Neuronal stem cell (in vitro differentiated cells): ENCODE results near the gene DCUN1D2.
"Not testable (repeated sequence)": the region's sequence is repeated elsewhere in the genome, so short reads cannot be mapped to it uniquely, and the experiment has no call there.

Experiments used
- DNase-seq: peaks from one replicate; pipeline ENCODE4 v3.0.0-alpha.2; 2013; ENCODE audit warnings: low spot score
- H2AFZ ChIP-seq: one replicate; pipeline ENCODE4 v1.6.1; 2013; ENCODE audit warnings: mild to moderate bottlenecking, low read length, inconsistent platforms
- H2AK5ac ChIP-seq: 2 replicates; pipeline ENCODE4 v1.6.1; 2013; ENCODE audit warnings: low read depth, mild to moderate bottlenecking, inconsistent platforms, low read length, moderate library complexity, mixed read lengths
- H2BK120ac ChIP-seq: 2 replicates; pipeline ENCODE4 v1.6.1; 2013; ENCODE audit warnings: low read depth, mild to moderate bottlenecking, inconsistent platforms, low read length, moderate library complexity, mixed read lengths
- H2BK12ac ChIP-seq: one replicate; pipeline ENCODE4 v1.6.1; 2013; ENCODE audit warnings: low read length, inconsistent platforms
- H2BK15ac ChIP-seq: 2 replicates; pipeline ENCODE4 v1.6.1; 2013; ENCODE audit warnings: mild to moderate bottlenecking, low read length, inconsistent platforms, mixed read lengths
- H2BK5ac ChIP-seq: one replicate; pipeline ENCODE4 v1.6.1; 2013; ENCODE audit warnings: inconsistent platforms, mild to moderate bottlenecking, low read length, moderate library complexity
- H3K14ac ChIP-seq: one replicate; pipeline ENCODE4 v1.6.1; 2013; ENCODE audit warnings: low read length, inconsistent platforms
- H3K18ac ChIP-seq: 2 replicates; pipeline ENCODE4 v1.6.1; 2013; ENCODE audit warnings: low read length, inconsistent platforms
- H3K23ac ChIP-seq: 2 replicates; pipeline ENCODE4 v1.6.1; 2013; ENCODE audit warnings: low read depth, mild to moderate bottlenecking, mixed read lengths, low read length, inconsistent platforms; ENCODE audit not compliant: poor library complexity
- H3K27ac ChIP-seq: replicated peaks from 3 replicates; pipeline ENCODE4 v1.5.1; 2013; ENCODE audit warnings: low read length, inconsistent platforms
- H3K27me3 ChIP-seq, 3 experiments: 2 replicates each; pipeline ENCODE4 v1.6.1; 2013; ENCODE audit warnings: low read length in 3 of 3, mild to moderate bottlenecking in 2 of 3, inconsistent platforms in 1 of 3, low read depth in 1 of 3, mixed read lengths in 1 of 3, moderate library complexity in 1 of 3; ENCODE audit not compliant: control insufficient read depth in 3 of 3, insufficient read depth in 3 of 3
- H3K36me3 ChIP-seq, 2 donors: replicated peaks in 1 of 2; 2 replicates each; pipeline ENCODE4 v1.6.1; 2013; ENCODE audit warnings: low read length in 2 of 2; ENCODE audit not compliant: control insufficient read depth in 2 of 2, insufficient read depth in 2 of 2
- H3K4ac ChIP-seq: 2 replicates; pipeline ENCODE4 v1.6.1; 2013; ENCODE audit warnings: inconsistent platforms, mild to moderate bottlenecking, low read length, moderate library complexity
- H3K4me1 ChIP-seq, 2 donors: 1 replicate in 1 of 2; 2 replicates in 1 of 2; pipeline ENCODE4 v1.6.1; 2013; ENCODE audit warnings: low read length in 2 of 2, low read depth in 1 of 2; ENCODE audit not compliant: control insufficient read depth in 2 of 2, insufficient read depth in 1 of 2
- H3K4me2 ChIP-seq: one replicate; pipeline ENCODE4 v1.6.1; 2013; ENCODE audit warnings: mild to moderate bottlenecking, low read length, inconsistent platforms; ENCODE audit not compliant: insufficient read depth, poor library complexity, severe bottlenecking
- H3K4me3 ChIP-seq, 2 donors: 2 replicates each; pipeline ENCODE4 v1.5.1; 2013; ENCODE audit warnings: low read length in 2 of 2, mild to moderate bottlenecking in 2 of 2, inconsistent platforms in 1 of 2, moderate library complexity in 1 of 2
- H3K79me1 ChIP-seq: one replicate; pipeline ENCODE4 v1.6.1; 2013; ENCODE audit warnings: low read depth, mild to moderate bottlenecking, inconsistent platforms, low read length, moderate library complexity
- H3K9ac ChIP-seq: one replicate; pipeline ENCODE4 v1.6.1; 2013; ENCODE audit warnings: mild to moderate bottlenecking, low read depth, low read length, inconsistent platforms; ENCODE audit not compliant: poor library complexity
- H3K9me3 ChIP-seq, 2 donors: replicated peaks in 1 of 2; 2 replicates each; pipeline versions ENCODE3 to v1.6.1; 2013; ENCODE audit warnings: low read length in 2 of 2, mild to moderate bottlenecking in 2 of 2, inconsistent platforms in 1 of 2, low read depth in 1 of 2, mixed read lengths in 1 of 2, moderate library complexity in 1 of 2; ENCODE audit not compliant: control insufficient read depth in 2 of 2, insufficient read depth in 1 of 2
- H4K8ac ChIP-seq: one replicate; pipeline ENCODE4 v1.6.1; 2013; ENCODE audit warnings: low read depth, mild to moderate bottlenecking, inconsistent platforms, low read length, moderate library complexity
- H4K91ac ChIP-seq: one replicate; pipeline ENCODE4 v1.6.1; 2013; ENCODE audit warnings: low read length, low read depth, mild to moderate bottlenecking, inconsistent platforms; ENCODE audit not compliant: poor library complexity
- WGBS, 2 donors: extraction: QIAGEN DNeasy Blood & Tissue Kit; methylation state at CpG; one replicate each; pipeline ENCODE4 v1.1.7; 2013; ENCODE audit warnings: missing lambda C conversion rate in 2 of 2, mixed read lengths in 1 of 2; ENCODE audit not compliant: insufficient read length in 2 of 2, insufficient replicate concordance in 1 of 2; ENCODE audit errors: extremely low coverage in 2 of 2; 5-methylcytosine and 5-hydroxymethylcytosine counted together

DCUN1D2 gene

DNA sequence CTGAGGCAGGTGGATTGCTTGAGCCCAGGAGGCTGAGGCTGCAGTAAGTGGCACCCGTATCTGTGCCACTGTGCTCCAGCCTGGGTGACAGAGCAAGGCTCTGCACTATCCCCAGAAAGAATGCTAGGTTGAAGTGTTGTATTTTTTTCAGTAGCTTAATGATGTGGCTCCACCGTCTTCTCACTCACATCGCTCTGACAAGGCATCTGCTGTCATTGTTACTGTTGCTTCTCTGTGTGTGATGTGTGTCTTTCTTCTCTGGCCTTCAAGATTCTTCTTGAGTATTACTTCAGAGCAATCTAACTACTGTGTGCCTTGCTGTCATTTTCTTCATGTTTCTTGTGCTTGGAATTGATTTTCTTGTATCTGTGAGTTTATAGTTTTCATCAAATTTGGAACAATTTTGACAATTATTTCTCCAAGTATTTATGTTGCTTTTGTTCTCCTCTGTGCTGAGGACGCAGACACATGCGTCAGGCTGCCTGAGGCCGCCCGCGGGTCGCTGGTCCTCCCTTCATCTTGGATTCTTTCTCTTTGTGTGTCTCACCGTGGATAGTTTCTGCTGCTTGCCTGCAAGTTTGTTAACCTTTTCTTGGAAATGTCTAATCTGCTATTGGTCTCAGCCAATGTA is 48.0 kb downstream of the DCUN1D2 start:
- no peak for DNase-seq

DNA sequence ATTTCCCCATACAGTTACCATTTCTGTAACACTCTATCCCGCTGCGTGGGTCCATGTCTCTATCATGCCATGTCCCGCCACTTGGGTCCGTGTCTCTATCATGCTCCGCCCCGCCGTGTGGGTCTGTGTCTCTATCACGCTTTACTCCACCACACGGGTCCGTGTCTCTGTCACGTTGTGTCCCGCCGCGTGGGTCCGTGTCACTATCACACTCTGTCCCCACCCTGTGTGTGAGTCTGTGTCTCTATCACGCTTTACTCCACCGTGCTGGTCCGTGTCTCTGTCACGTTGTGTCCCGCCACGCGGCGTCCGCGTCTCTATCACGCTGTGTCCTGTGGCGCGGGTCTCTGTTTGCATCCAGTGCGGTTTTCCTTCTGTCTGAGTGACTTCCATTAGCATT is 48.9 kb downstream of the DCUN1D2 start:
- Histone ChIP-seq H4K8ac (no peak overlapping the region), H3K9me3 (peaks cover 3 to 14% of the 10 kb centered on the region in 2 donors), H3K14ac (no peak overlapping the region), H3K4me2 (no peak overlapping the region), H3K23ac (peak overlapping the region; percentile 56), H2AK5ac (no peak overlapping the region), H3K79me1 (no peaks in the 10 kb centered on the region), H2BK5ac (no peak overlapping the region), H3K9ac (no peak overlapping the region), H3K4me3 (peak overlapping the region in 1 of 2 donors; percentile 3), H3K18ac (peak overlapping the region; percentile 41), H3K27ac (no peak overlapping the region), H3K4ac (no peak overlapping the region), H3K27me3 (no peaks in the 10 kb centered on the region), H2BK120ac (no peak overlapping the region), H2BK15ac (no peak overlapping the region), H2BK12ac (no peak overlapping the region), H2AFZ (no peak overlapping the region), H4K91ac (no peak overlapping the region), H3K4me1 (peaks cover 0 to 2% of the 10 kb centered on the region in 2 donors), H3K36me3 (peaks cover 3 to 15% of the 10 kb centered on the region in 2 donors)
- no peak for DNase-seq
- WGBS, 2 donors, result no CpG with 5 or more reads among the region's 29 CpGs

More for the DNA sequence above, 48.0 kb downstream of the DCUN1D2 start:
- H2AFZ ChIP-seq, result no peak overlapping the region
- H3K4me2 ChIP-seq, result no peak overlapping the region
- no peaks in the 10 kb centered on the region for H3K79me1 ChIP-seq
- no peak overlapping the region for H2BK120ac ChIP-seq
- no peaks in the 10 kb centered on the region for H3K27me3 ChIP-seq
- H4K91ac ChIP-seq, result no peak overlapping the region
- no peak overlapping the region for H3K4me3 ChIP-seq
- no peak overlapping the region for H2BK12ac ChIP-seq
- H2BK15ac ChIP-seq, result no peak overlapping the region
- no peak overlapping the region for H3K9ac ChIP-seq
- H4K8ac ChIP-seq, result no peak overlapping the region
- no peak overlapping the region for H3K23ac ChIP-seq
- peaks cover 6 to 18% of the 10 kb centered on the region in 2 donors for H3K9me3 ChIP-seq
- peaks cover 6 to 22% of the 10 kb centered on the region in 2 donors for H3K36me3 ChIP-seq
- H3K27ac ChIP-seq, result no peak overlapping the region
- no CpG with 5 or more reads among the region's 10 CpGs for WGBS, 2 donors
- H3K4me1 ChIP-seq, result peaks cover 0 to 2% of the 10 kb centered on the region in 2 donors
- no peak overlapping the region for H3K18ac ChIP-seq
- no peak overlapping the region for H3K14ac ChIP-seq
- H2AK5ac ChIP-seq, result no peak overlapping the region
- no peak overlapping the region for H2BK5ac ChIP-seq
- H3K4ac ChIP-seq, result no peak overlapping the region

DNA sequence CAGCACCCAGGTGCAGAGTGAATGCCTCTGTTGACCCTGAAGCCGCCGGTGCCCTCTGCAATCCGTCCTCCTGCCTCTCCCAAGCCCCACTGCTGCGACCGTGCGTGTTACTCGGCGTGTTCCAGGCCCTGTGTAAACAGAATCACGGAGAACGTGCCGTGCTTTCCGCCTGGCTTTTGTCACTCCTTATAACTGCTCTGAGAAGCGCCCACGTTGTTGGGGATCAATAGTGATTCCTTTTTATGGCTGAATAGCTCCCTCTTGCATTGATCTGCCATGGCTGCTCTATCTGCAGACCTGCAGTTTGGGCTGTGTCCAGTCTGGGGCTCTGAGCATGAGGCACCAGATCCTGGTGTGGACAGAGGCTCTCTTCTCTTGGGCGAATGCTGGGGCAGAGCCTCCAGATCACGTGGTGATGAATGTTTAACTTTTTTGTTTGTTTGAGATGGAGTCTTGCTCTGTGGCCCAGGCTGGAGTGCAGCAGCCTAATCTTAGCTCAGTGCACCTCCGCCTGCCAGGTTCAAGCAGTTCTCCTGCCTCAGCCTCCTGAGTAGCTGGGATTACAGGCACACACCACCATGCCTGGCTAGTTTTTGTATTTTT is 53.0 kb downstream of the DCUN1D2 start:
- no peaks in the 10 kb centered on the region for H3K4me1 ChIP-seq
- no peak overlapping the region for H2BK5ac ChIP-seq
- no peaks in the 10 kb centered on the region for H3K79me1 ChIP-seq
- peak overlapping the region; percentile 46 for H2AK5ac ChIP-seq
- H3K14ac ChIP-seq, result no peak overlapping the region
- no peak overlapping the region for H3K4me2 ChIP-seq
- peak overlapping the region; percentile 65 for H4K8ac ChIP-seq
- no CpG with 5 or more reads among the region's 17 CpGs for WGBS, 2 donors
- H2BK12ac ChIP-seq, result peak overlapping the region; percentile 10
- no peak overlapping the region for H3K4ac ChIP-seq
- H3K27ac ChIP-seq, result no peak overlapping the region
- no peak for DNase-seq
- peak overlapping the region; percentile 31 for H3K23ac ChIP-seq
- H3K9me3 ChIP-seq, result peaks cover 0 to 6% of the 10 kb centered on the region in 2 donors
- H3K9ac ChIP-seq, result no peak overlapping the region
- H2AFZ ChIP-seq, result no peak overlapping the region
- peak overlapping the region; percentile 57 for H3K18ac ChIP-seq
- no peak overlapping the region for H2BK15ac ChIP-seq
- H2BK120ac ChIP-seq, result no peak overlapping the region
- H3K36me3 ChIP-seq, result peaks cover 0 to 11% of the 10 kb centered on the region in 2 donors
- H4K91ac ChIP-seq, result no peak overlapping the region
- no peaks in the 10 kb centered on the region for H3K27me3 ChIP-seq
- H3K4me3 ChIP-seq, result no peak overlapping the region

DNA sequence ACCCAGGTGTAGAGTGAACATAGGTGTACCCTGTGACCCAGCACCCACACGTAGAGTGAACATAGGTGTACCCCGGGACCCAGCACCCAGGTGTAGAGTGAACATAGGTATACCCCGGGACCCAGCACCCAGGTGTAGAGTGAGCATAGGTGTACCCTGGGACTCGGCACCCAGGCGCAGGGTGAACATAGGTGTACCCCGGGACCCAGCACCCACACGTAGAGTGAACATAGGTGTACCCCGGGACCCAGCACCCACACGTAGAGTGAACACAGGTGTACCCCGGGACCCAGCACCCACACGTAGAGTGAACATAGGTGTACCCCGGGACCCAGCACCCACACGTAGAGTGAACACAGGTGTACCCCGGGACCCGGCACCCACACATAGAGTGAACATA is 53.6 kb downstream of the DCUN1D2 start:
- H4K8ac ChIP-seq, H3K9ac ChIP-seq, H3K27me3 ChIP-seq, H4K91ac ChIP-seq, H2AFZ ChIP-seq, H3K4ac ChIP-seq, H3K18ac ChIP-seq, H2BK15ac ChIP-seq, H3K4me2 ChIP-seq, H2BK5ac ChIP-seq, H3K14ac ChIP-seq, H2BK120ac ChIP-seq, H3K4me3 ChIP-seq, DNase-seq, H3K9me3 ChIP-seq, H3K79me1 ChIP-seq, H3K23ac ChIP-seq, H3K36me3 ChIP-seq, H3K27ac ChIP-seq, H3K4me1 ChIP-seq, H2BK12ac ChIP-seq, H2AK5ac ChIP-seq: not testable (repeated sequence)
- WGBS, 2 donors, result no CpG with 5 or more reads among the region's 15 CpGs
